Mucosa of descending colon (tissue), 3 donors: ENCODE measurements around the gene PES1. TPM values are rescaled to one million over a fixed set of nuclear protein-coding genes. Genes with fewer than 3 reads are reported as not detected.
"Not testable (repeated sequence)": the region's sequence is repeated elsewhere in the genome, so short reads cannot be mapped to it uniquely, and the experiment has no call there.

Experiments used
- ATAC-seq: fragments of 200-7000 bp; cut with Tn5 transposase; one replicate; pipeline ENCODE4 v1.9.1; 2020; ENCODE audit warnings: mild to moderate bottlenecking, moderate library complexity
- DNase-seq, 3 donors: peaks; one replicate each; pipeline ENCODE4 v3.0.0-alpha.2; 2020
- H3K36me3 ChIP-seq: fragments of 200-600 bp; one replicate; pipeline ENCODE4 v1.8.0; 2021; ENCODE audit warnings: low read depth, mild to moderate bottlenecking
- H3K4me1 ChIP-seq: fragments of 200-600 bp; one replicate; pipeline ENCODE4 v1.8.0; 2021; ENCODE audit warnings: low read depth, mild to moderate bottlenecking
- H3K4me3 ChIP-seq: fragments of 200-600 bp; one replicate; pipeline ENCODE4 v1.8.0; 2021; ENCODE audit warnings: mild to moderate bottlenecking
- H3K9me3 ChIP-seq: fragments of 200-600 bp; one replicate; pipeline ENCODE4 v1.8.0; 2021; ENCODE audit warnings: mild to moderate bottlenecking
- CTCF ChIP-seq: fragments of 200-600 bp; IDR thresholded peaks from one replicate; pipeline ENCODE4 v1.8.0; 2022; ENCODE audit warnings: antibody characterized with exemption, mild to moderate bottlenecking
- intact Hi-C, 2 donors: fragments of 100-400 bp; cut with DNase I in 1 of 2; cut with micrococcal nuclease in 1 of 2; formaldehyde crosslinking; loops; one replicate each; pipeline versions ENCODE4 v1.11.0 to v1.11.1; 2022; cut with DNase I, micrococcal nuclease
- total RNA-seq, 3 donors: library from RNA; stranded (reverse); fragmentation: NEBNext Ultra II Directional in 2 of 3; extraction: Animal tissue kit (Norgen Biotek cat#: 25700) in 2 of 3; gene quantifications; one replicate each; pipeline versions ENCODE4 v1.2.1 to v1.2.4, GENCODE V29; 2021 to 2023
- donor health status: DM: no; HTN: no; CAD: no; lungs with moderate emphysema.
- donor health status: DM: no; HTN: no; CAD: no.
- donor health status: DM: no; HTN: yes; CAD: no.

The PES1 gene
- total RNA-seq, 3 donors from 2014 or later: 46.2 to 54.3 (median 48.5) TPM

DNA sequence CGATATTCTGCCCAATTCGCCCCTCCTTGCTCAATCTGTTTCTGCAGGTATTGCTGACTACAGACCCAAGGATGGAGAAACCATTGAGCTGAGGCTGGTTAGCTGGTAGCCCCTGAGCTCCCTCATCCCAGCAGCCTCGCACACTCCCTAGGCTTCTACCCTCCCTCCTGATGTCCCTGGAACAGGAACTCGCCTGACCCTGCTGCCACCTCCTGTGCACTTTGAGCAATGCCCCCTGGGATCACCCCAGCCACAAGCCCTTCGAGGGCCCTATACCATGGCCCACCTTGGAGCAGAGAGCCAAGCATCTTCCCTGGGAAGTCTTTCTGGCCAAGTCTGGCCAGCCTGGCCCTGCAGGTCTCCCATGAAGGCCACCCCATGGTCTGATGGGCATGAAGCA is 34.7 kb upstream of the PES1 start:
- intact Hi-C loops: no loop called here
- H3K4me3 ChIP-seq: no peak overlapping the region

GRCh38 chr22:30619909-30620308 is 28.2 kb upstream of the PES1 start:
- H3K36me3 ChIP-seq, intact Hi-C loops, ATAC-seq, H3K4me1 ChIP-seq, H3K4me3 ChIP-seq, H3K9me3 ChIP-seq, DNase-seq: not testable (repeated sequence)

More for the DNA sequence above, 34.7 kb upstream of the PES1 start:
- ATAC-seq: no peak
- DNase-seq: no peak
- Histone ChIP-seq H3K4me1 (no peaks in the 10 kb centered on the region), H3K36me3 (no peaks in the 10 kb centered on the region), H3K9me3 (no peaks in the 10 kb centered on the region)
- no peak for TF ChIP-seq CTCF

- Histone ChIP-seq H3K4me3 (no peak overlapping the region), H3K9me3 (no peaks in the 10 kb centered on the region), H3K36me3 (no peaks in the 10 kb centered on the region), H3K4me1 (no peaks in the 10 kb centered on the region)
- ATAC-seq: no peak
- no peak for TF ChIP-seq CTCF
- intact Hi-C loops: no loop called here
- no peak for DNase-seq
Observed at GRCh38 chr22:30617819-30618218, 26.1 kb upstream of the PES1 start.

DNA sequence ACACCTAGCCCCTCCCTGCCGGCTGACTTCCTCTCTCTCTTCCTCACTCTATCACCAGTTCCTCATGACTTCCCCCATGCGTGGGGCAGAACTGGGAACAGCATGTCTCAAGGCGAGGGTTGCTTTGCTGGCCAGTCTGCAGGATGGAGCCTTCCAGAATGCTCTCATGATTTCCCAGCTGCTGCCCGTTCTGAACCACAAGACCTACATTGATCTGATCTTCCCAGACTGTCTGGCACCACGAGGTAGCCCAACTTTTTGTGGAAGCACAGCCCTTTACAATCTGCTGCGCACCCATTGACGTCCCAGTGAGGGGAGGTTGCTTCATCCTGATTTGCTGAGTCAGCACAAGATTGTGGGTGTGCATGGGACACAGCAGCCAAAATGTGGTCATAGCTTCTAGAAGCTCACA is 23.8 kb upstream of the PES1 start:
- no peaks in the 10 kb centered on the region for H3K36me3 ChIP-seq
- no peak for ATAC-seq
- no peak for TF ChIP-seq CTCF

DNA sequence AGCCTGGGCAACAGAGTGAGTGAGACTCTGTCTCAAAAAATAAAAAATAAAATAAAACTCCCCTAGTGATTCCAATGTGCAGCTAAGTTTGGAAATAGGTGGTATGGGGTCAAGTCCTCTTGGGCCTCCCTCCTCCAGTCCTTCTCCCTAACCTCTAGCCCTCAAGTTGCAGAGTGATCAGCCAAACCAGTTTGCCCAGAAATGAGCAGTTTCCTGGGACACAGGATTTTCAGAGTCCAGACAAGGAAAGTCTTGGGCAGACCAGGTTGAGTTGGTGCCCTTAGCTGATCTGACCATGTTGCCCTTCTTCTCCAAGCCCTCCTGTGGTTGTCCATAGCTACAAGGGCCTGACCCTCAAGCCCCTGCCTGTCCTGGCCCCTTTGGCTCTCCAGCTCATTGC is 23.2 kb upstream of the PES1 start:
- H3K9me3 ChIP-seq: no peaks in the 10 kb centered on the region
- H3K4me3 ChIP-seq: no peak overlapping the region
- ATAC-seq (no peak), DNase-seq (no peak)
- no peaks in the 10 kb centered on the region for H3K36me3 ChIP-seq
- intact Hi-C loops: no loop called here
- TF ChIP-seq CTCF: no peak
- H3K4me1 ChIP-seq: peaks cover under 1% of the 10 kb centered on the region

More for the DNA sequence above, 23.8 kb upstream of the PES1 start:
- intact Hi-C loops: no loop called here
- Histone ChIP-seq H3K4me1 (no peaks in the 10 kb centered on the region), H3K4me3 (no peak overlapping the region), H3K9me3 (no peaks in the 10 kb centered on the region)
- no peak for DNase-seq

GRCh38 chr22:30614268-30614667 is 22.6 kb upstream of the PES1 start:
- no peak for TF ChIP-seq CTCF
- no peak for ATAC-seq
- intact Hi-C loops: no loop called here
- no peak for DNase-seq
- Histone ChIP-seq H3K36me3 (no peaks in the 10 kb centered on the region), H3K4me3 (no peak overlapping the region), H3K9me3 (no peaks in the 10 kb centered on the region), H3K4me1 (peaks cover 7% of the 10 kb centered on the region)
